Measurements from ENCODE around the gene ADCY3.

GRCh38 chr2:24914713-24915112 lies 5.3 kb downstream of the ADCY3 start:
- TF ChIP-seq CTCF (IDR thresholded peaks at IDR 0.05) (no peak), POLR2A (IDR thresholded peaks at IDR 0.05) (no peak), EP300 (IDR thresholded peaks at IDR 0.05) (no peak)
